Panc1 (cell line): ENCODE data around the gene CABLES2.

Experiments
- POLR2AphosphoS5 ChIP-seq: IDR thresholded peaks from 2 replicates; pipeline ENCODE4 v1.6.1; 2012; ENCODE audit warnings: mild to moderate bottlenecking, low read depth, low read length, moderate library complexity
- REST ChIP-seq, 2 experiments: IDR thresholded peaks; 2 replicates each; pipeline ENCODE4 v1.6.1; 2011 to 2012; ENCODE audit warnings: low read depth in 2 of 2, control low read depth in 1 of 2, low read length in 1 of 2, mild to moderate bottlenecking in 1 of 2, moderate library complexity in 1 of 2; ENCODE audit not compliant: insufficient read depth in 1 of 2
- TF ChIP-seq, protein P1 (sequence below): fragments of 450-650 bp; IDR thresholded peaks from 2 replicates; pipeline ENCODE4 v1.5.1; 2017; ENCODE audit warnings: mild to moderate bottlenecking

GRCh38 chr20:62406635-62407176 lies 379 bp downstream of the CABLES2 start:
- TF ChIP-seq, protein P1, sequence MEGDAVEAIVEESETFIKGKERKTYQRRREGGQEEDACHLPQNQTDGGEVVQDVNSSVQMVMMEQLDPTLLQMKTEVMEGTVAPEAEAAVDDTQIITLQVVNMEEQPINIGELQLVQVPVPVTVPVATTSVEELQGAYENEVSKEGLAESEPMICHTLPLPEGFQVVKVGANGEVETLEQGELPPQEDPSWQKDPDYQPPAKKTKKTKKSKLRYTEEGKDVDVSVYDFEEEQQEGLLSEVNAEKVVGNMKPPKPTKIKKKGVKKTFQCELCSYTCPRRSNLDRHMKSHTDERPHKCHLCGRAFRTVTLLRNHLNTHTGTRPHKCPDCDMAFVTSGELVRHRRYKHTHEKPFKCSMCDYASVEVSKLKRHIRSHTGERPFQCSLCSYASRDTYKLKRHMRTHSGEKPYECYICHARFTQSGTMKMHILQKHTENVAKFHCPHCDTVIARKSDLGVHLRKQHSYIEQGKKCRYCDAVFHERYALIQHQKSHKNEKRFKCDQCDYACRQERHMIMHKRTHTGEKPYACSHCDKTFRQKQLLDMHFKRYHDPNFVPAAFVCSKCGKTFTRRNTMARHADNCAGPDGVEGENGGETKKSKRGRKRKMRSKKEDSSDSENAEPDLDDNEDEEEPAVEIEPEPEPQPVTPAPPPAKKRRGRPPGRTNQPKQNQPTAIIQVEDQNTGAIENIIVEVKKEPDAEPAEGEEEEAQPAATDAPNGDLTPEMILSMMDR: no peak
- no peak for TF ChIP-seq POLR2AphosphoS5
- TF ChIP-seq REST (IDR thresholded peaks at IDR 0.05; ENCODE audit: insufficient read depth in 1 of 2, low read depth in 2 of 2, low read length in 1 of 2): no peak
